ENCODE results near the gene OR10A3.

The OR10A3 gene

DNA sequence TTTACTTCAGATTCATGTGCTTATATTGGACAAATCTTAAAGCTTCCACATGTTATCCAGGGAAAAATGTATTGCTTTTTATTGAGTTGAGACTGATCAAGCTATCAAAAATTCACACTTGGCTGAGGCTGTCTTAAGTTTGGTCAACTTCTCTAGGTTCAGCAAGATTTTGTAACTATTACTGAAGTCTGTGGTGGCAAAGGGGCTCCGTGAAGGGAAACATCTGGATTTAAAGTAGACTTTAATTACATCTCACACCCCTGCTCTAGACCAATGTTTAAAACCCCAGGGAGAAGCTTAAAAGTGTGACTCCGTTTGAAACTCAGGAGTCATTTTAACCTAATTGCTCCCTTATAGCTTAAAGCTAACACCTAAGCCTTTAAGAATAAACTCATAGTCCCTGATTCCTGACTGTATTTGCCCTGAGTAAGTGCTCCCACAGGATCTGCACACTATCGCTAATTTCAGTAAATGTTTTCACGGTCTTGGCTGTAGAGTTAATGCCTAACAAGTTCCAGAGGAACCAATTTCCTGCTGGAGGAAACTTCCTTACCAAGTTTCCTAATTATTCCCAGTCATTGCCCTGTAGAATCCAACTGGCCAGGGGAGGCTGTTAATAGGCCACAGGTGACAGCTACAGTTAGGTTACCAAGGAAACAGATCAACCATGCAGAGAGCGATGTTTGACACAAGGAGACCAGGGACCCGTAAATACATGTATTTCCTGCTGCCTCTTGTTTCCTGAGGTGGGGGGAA lies 50.9 kb downstream of the OR10A3 start:
- DNase-seq, result no peak

DNA sequence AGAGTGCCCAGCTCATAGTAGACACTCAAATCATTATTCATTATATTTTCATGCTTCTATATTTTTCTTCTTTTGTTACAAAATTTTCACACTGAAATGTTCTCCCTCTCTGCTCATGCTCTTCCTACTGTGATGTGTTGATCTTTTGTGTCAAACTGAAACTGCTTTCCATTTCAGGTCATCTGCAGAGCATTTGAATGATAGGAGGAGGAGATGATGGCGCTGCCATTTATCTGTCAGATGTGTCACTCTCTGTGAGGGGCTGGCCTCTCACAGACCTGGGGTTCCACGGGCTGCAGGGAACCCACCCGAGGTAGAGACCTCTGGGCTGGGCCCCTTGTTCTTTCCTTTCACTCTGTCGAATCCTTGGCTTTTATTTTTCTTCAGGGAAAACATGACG lies 51.5 kb downstream of the OR10A3 start:
- no peak for DNase-seq

Data from activated naive CD4-positive, alpha-beta T cell (primary cell).